Measurements from ENCODE around the gene SCG5.
"Not testable (repeated sequence)": the region's sequence is repeated elsewhere in the genome, so short reads cannot be mapped to it uniquely, and the experiment has no call there.

DNA sequence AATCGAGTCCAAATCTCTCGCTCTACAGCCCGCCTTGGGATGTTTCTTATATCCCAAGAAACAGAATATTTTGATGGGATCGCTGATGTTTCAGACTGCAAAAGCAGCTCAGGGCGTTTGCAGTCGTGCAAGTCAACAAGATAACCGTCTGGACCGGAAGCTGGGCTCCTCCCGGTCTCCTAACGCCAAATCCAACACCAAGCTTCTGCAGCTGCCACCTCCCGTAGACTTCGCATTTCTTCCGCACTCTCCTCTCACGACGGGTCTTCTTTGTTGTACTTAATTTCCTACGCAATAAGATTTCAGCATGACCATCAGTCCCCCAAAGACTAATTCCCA lies 26.8 kb upstream of the SCG5 start:
- TF ChIP-seq EZH2 (IDR thresholded peaks at IDR 0.05; ENCODE audit: low read length, unreplicated experiment), result not testable (repeated sequence)
- TF ChIP-seq, protein P1, sequence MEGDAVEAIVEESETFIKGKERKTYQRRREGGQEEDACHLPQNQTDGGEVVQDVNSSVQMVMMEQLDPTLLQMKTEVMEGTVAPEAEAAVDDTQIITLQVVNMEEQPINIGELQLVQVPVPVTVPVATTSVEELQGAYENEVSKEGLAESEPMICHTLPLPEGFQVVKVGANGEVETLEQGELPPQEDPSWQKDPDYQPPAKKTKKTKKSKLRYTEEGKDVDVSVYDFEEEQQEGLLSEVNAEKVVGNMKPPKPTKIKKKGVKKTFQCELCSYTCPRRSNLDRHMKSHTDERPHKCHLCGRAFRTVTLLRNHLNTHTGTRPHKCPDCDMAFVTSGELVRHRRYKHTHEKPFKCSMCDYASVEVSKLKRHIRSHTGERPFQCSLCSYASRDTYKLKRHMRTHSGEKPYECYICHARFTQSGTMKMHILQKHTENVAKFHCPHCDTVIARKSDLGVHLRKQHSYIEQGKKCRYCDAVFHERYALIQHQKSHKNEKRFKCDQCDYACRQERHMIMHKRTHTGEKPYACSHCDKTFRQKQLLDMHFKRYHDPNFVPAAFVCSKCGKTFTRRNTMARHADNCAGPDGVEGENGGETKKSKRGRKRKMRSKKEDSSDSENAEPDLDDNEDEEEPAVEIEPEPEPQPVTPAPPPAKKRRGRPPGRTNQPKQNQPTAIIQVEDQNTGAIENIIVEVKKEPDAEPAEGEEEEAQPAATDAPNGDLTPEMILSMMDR (conservative IDR thresholded peaks at IDR 0.05; ENCODE audit: low read depth, low read length), result not testable (repeated sequence)

All from PC-3 (cell line).